RWPE2 (cell line): ENCODE measurements around the gene HAGHL.

Experiments used
- ATAC-seq: fragments of 200-7000 bp; cut with Tn5 transposase; 3 replicates; pipeline ENCODE4 v1.9.1; 2021; ENCODE audit warnings: low read depth
- DNase-seq: peaks from one replicate; pipeline ENCODE4 v3.0.0-alpha.2; 2020; ENCODE audit warnings: low spot score
- H3K27ac ChIP-seq: fragments of 450-650 bp; 2 replicates; pipeline ENCODE4 v1.5.1; 2017; ENCODE audit warnings: mild to moderate bottlenecking; ENCODE audit not compliant: poor library complexity, severe bottlenecking
- H3K27me3 ChIP-seq: fragments of 250-450 bp; sonication (Bioruptor Pico); 2 replicates; pipeline ENCODE4 v1.5.1; 2021; ENCODE audit warnings: mild to moderate bottlenecking, moderate library complexity; ENCODE audit not compliant: insufficient read depth, poor library complexity, severe bottlenecking
- H3K36me3 ChIP-seq: fragments of 250-450 bp; sonication (Bioruptor Pico); 2 replicates; pipeline ENCODE4 v1.5.1; 2020; ENCODE audit warnings: low read depth, mild to moderate bottlenecking, moderate library complexity
- H3K4me1 ChIP-seq: fragments of 250-450 bp; sonication (Bioruptor Pico); 2 replicates; pipeline ENCODE4 v1.5.1; 2021; ENCODE audit warnings: mild to moderate bottlenecking, moderate library complexity; ENCODE audit not compliant: insufficient read depth, poor library complexity, severe bottlenecking
- H3K4me3 ChIP-seq: fragments of 250-450 bp; sonication (Bioruptor Pico); 2 replicates; pipeline ENCODE4 v1.5.1; 2021; ENCODE audit warnings: mild to moderate bottlenecking, moderate library complexity; ENCODE audit not compliant: severe bottlenecking
- H3K9me3 ChIP-seq: fragments of 250-450 bp; sonication (Bioruptor Pico); 2 replicates; pipeline ENCODE4 v1.5.1; 2021; ENCODE audit warnings: mild to moderate bottlenecking, moderate library complexity; ENCODE audit not compliant: severe bottlenecking
- TF ChIP-seq, protein P1 (sequence below): fragments of 450-650 bp; IDR thresholded peaks from one replicate; pipeline ENCODE4 v1.5.1; 2017; ENCODE audit warnings: mild to moderate bottlenecking, moderate library complexity; ENCODE audit not compliant: poor library complexity, severe bottlenecking

HAGHL gene, protein sequence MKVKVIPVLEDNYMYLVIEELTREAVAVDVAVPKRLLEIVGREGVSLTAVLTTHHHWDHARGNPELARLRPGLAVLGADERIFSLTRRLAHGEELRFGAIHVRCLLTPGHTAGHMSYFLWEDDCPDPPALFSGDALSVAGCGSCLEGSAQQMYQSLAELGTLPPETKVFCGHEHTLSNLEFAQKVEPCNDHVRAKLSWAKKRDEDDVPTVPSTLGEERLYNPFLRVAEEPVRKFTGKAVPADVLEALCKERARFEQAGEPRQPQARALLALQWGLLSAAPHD

DNA sequence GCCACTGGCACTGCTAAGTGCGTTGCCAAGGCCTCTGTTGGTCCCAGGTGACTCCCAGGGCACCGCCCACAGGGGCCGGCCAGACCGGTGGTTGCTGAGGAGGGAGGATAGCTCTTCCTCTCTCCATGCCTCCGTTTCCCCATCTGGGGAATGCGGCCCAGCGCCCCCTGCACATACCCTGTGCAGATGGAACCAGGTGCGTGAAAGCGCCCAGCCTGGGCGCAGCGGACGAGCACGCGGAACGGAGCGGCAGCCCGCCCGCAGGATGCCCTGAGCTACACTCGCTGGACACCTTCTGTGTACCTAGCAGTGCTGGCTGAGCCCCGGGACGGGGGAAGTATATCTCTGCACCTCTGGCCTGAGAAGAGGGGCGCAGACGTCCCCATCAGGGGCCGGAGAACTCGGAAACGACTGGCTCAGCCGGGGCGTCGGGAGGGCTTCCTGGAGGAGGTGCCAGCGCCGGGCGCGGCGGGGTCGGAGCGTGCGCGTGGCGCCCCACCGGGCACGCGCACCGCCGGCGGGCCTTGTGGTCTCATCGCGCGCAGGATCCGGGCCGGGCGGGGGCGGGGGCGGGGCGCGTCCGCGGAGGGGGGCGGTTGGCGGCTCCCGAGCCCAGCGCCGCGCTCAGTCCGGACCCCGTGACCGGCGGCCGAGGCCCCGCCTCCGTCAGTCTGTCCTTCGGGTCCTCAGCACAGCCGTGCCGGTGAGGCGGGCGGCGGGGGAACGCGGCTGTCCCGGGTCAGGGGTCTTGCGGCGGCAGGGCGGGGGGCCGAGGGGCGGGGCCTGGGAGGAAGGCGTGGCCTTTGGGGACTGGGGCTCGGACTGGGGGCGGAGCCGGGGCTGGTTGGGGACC lies at the start of gene HAGHL, which contains the start of gene CCDC78:
HAGHL (plus strand) TSS at position 669 of the 853 bp plus-strand sequence. CDS start 404 bp downstream, outside the sequence.
CCDC78 (minus strand) TSS at position 6 of the 853 bp plus-strand sequence. CDS start 76 bp downstream, outside the sequence.
- peak within 1 kb of the TSS; percentile 43 for H3K4me3 ChIP-seq
- peak within 1 kb of the TSS; percentile 64 for H3K27ac ChIP-seq
- TF ChIP-seq, protein P1, sequence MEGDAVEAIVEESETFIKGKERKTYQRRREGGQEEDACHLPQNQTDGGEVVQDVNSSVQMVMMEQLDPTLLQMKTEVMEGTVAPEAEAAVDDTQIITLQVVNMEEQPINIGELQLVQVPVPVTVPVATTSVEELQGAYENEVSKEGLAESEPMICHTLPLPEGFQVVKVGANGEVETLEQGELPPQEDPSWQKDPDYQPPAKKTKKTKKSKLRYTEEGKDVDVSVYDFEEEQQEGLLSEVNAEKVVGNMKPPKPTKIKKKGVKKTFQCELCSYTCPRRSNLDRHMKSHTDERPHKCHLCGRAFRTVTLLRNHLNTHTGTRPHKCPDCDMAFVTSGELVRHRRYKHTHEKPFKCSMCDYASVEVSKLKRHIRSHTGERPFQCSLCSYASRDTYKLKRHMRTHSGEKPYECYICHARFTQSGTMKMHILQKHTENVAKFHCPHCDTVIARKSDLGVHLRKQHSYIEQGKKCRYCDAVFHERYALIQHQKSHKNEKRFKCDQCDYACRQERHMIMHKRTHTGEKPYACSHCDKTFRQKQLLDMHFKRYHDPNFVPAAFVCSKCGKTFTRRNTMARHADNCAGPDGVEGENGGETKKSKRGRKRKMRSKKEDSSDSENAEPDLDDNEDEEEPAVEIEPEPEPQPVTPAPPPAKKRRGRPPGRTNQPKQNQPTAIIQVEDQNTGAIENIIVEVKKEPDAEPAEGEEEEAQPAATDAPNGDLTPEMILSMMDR = no peak
- H3K36me3 ChIP-seq = no peaks in the 10 kb centered on the region
- no peaks in the 10 kb centered on the region for H3K27me3 ChIP-seq
- H3K9me3 ChIP-seq = no peaks in the 10 kb centered on the region
- no peaks in the 10 kb centered on the region for H3K4me1 ChIP-seq
- DNase-seq = no peak
- peak; percentile 12 for ATAC-seq

DNA sequence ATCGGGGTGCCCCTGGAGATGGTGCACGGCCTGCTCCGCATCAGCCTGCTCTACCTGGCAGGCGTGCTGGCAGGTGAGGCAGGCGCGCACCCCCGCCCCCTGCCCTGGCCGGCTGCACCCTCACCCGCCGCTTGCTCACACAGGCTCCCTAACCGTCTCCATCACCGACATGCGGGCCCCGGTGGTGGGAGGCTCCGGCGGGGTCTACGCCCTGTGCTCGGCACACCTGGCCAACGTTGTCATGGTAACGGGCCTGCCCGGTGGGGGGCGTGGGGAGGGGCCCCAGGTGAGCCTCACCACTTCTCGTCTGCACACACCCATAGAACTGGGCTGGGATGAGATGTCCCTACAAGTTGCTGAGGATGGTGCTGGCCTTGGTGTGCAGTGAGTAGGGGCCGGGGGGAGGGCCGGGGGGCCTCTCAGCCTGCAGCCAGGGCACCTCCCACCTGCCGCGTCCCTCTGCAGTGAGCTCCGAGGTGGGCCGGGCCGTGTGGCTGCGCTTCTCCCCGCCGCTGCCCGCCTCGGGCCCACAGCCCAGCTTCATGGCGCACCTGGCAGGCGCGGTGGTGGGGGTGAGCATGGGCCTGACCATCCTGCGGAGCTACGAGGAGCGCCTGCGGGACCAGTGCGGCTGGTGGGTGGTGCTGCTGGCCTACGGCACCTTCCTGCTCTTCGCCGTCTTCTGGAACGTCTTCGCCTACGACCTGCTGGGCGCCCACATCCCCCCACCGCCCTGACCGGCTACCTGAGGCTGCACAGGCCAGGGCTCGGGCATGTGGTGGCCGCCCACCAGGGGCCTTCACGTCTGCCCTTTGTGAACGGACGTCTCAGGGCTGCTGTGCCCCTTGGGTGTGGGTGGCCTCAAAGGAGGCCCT lies 49.4 kb upstream of the HAGHL start:
- Histone ChIP-seq H3K4me3 (peak overlapping the region; percentile 26), H3K4me1 (peaks cover 21% of the 10 kb centered on the region), H3K36me3 (peaks cover 31% of the 10 kb centered on the region), H3K27me3 (no peaks in the 10 kb centered on the region), H3K9me3 (no peaks in the 10 kb centered on the region), H3K27ac (peak overlapping the region; percentile 72)
- DNase-seq (no peak), ATAC-seq (peak; percentile 26)
- TF ChIP-seq, protein P1 = no peak

GRCh38 chr16:678209-678857 lies 48.6 kb upstream of the HAGHL start:
- H3K4me1 ChIP-seq = peaks cover 21% of the 10 kb centered on the region
- H3K9me3 ChIP-seq = no peaks in the 10 kb centered on the region
- peak overlapping the region; percentile 72 for H3K27ac ChIP-seq
- H3K4me3 ChIP-seq = no peak overlapping the region
- peaks cover 33% of the 10 kb centered on the region for H3K36me3 ChIP-seq
- H3K27me3 ChIP-seq = no peaks in the 10 kb centered on the region
- ATAC-seq (no peak), DNase-seq (no peak)
- TF ChIP-seq, protein P1 = no peak

DNA sequence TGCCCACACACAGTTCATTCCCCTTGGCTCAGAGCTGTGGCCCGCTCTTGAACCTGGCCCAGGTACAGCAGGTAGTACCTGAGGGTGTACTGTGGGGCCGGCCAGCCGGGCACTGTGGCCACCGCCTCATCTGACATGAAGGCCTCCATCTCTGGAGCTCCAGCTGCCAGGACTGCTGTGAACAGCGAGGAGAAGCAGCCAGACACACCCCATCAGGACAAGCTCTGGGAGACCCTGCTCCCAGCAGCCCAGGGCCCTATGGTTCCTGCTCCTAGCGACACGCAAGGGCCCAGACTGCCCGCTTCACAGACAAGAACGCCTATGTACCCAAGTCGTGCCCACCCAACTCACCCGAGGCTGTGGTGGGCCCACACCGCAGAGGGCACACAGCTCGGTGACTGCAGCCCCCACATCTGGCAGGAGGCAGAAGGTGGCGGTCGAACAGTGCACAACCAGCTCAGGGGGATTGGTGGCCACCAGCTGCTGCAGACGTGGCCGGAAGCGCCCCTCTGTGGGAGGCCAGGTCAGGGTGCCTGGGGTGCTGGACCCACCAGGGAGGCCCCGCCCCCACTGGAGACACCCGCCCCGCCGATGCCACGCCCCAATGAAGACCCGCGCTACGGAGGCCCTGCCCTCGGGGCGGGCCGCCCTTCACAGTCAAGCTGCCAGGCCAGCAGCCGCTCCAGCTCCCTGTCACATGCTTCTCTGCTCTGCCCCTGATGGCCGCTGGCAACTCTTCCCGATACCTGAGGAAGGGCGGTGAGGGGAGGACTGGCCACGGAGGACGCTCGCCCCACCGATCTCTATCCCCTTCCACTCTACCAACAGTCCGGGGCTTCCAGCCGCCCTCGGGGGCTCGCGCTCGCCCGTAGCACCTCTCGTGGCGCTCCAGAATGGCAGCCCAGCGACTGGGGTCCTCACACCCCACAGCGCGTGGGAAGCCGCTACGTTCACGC lies 47.8 kb upstream of the HAGHL start:
- H3K9me3 ChIP-seq = no peaks in the 10 kb centered on the region
- DNase-seq (no peak), ATAC-seq (no peak)
- H3K27ac ChIP-seq = peak overlapping the region; percentile 72
- TF ChIP-seq, protein P1 = no peak
- H3K4me1 ChIP-seq = peaks cover 21% of the 10 kb centered on the region
- H3K36me3 ChIP-seq = peaks cover 29% of the 10 kb centered on the region
- H3K27me3 ChIP-seq = no peaks in the 10 kb centered on the region
- peak overlapping the region; percentile 34 for H3K4me3 ChIP-seq
